Body of pancreas (tissue), 4 donors: ENCODE results near the gene IQCN. TPM values are rescaled to one million over a fixed set of nuclear protein-coding genes. Genes with fewer than 3 reads are reported as not detected.

Experiments used
- ATAC-seq: fragments of 150-250 bp; one replicate; pipeline ENCODE4 v1.9.1; 2016
- DNase-seq, 4 donors: peaks; one replicate each; pipeline ENCODE4 v3.0.0-alpha.2; 2019
- H3K27ac ChIP-seq, 4 donors: fragments of 200-600 bp; sonication (generic); 1 replicate in 3 of 4; 2 replicates in 1 of 4; pipeline versions ENCODE4 v1.5.1 to v1.6.1; 2016 to 2019; ENCODE audit warnings: mild to moderate bottlenecking in 1 of 4, mixed read lengths in 1 of 4, moderate library complexity in 1 of 4
- H3K27me3 ChIP-seq, 2 donors: fragments of 200-600 bp; sonication (generic); one replicate each; pipeline ENCODE4 v1.6.0; 2016; ENCODE audit warnings: mild to moderate bottlenecking in 1 of 2
- H3K36me3 ChIP-seq, 2 donors: fragments of 200-600 bp; sonication (generic); replicated peaks in 1 of 2; 2 replicates each; pipeline ENCODE4 v1.5.1; 2016; ENCODE audit warnings: low read depth in 2 of 2; ENCODE audit not compliant: insufficient read depth in 1 of 2
- H3K4me1 ChIP-seq: fragments of 200-600 bp; sonication (generic); one replicate; pipeline ENCODE4 v1.6.0; 2016
- H3K4me3 ChIP-seq, 2 donors: fragments of 200-600 bp; sonication (generic); 1 replicate in 1 of 2; 2 replicates in 1 of 2; pipeline ENCODE4 v1.5.1; 2016 to 2019
- H3K9me3 ChIP-seq, 3 donors: fragments of 200-600 bp; sonication (generic); 1 replicate in 2 of 3; 2 replicates in 1 of 3; pipeline ENCODE4 v1.5.1; 2016
- CTCF ChIP-seq, 7 experiments: fragments of 450-650 bp in 4 of 7; fragments of 200-600 bp in 3 of 7; sonication (generic) in 3 of 7; IDR thresholded peaks; one replicate each; pipeline ENCODE4 v1.5.1; 2016 to 2019; ENCODE audit warnings: antibody characterized with exemption in 7 of 7
- POLR2A ChIP-seq, 3 donors: fragments of 450-650 bp; IDR thresholded peaks; one replicate each; pipeline ENCODE4 v1.6.1; 2016; ENCODE audit warnings: antibody characterized with exemption in 3 of 3, mild to moderate bottlenecking in 2 of 3
- WGBS, 2 donors: methylation state at CpG; one replicate each; pipeline ENCODE4 v1.1.5; 2017; 5-methylcytosine and 5-hydroxymethylcytosine counted together
- intact Hi-C: fragments of 100-400 bp; cut with DNase I; formaldehyde crosslinking; loops from one replicate; pipeline ENCODE4 v1.15.1; 2023
- total RNA-seq, 2 donors: library from RNA; depleted of rRNA; stranded (reverse); fragments of >200 nt; gene quantifications; one replicate each; pipeline ENCODE4 v1.1.0, GENCODE V29; 2016

IQCN gene
- total RNA-seq, 2 donors from 2014 or later = 5.6 to 7.0 TPM

- Histone ChIP-seq H3K27me3 (no peaks in the 10 kb centered on the region), H3K4me1 (peaks cover 34% of the 10 kb centered on the region), H3K4me3 (no peak overlapping the region), H3K9me3 (no peaks in the 10 kb centered on the region), H3K36me3 (no peaks in the 10 kb centered on the region), H3K27ac (no peak overlapping the region)
- intact Hi-C loops = no loop called here
- no peak for DNase-seq
- TF ChIP-seq CTCF (IDR thresholded peaks at IDR 0.05) = no peak
- TF ChIP-seq POLR2A (IDR thresholded peaks at IDR 0.05) = no peak
- ATAC-seq = no peak
- 80 to 93% methylated on average over 4 of the region's 4 CpGs for WGBS, 2 donors
Observed at GRCh38 chr19:18295034-18295451, 20.8 kb upstream of the IQCN start.

- DNase-seq (peak in 3 of 4 donors; percentile 54 to 71 (median 64)), ATAC-seq (no peak)
- TF ChIP-seq CTCF (IDR thresholded peaks at IDR 0.05) (no peak), POLR2A (IDR thresholded peaks at IDR 0.05) (peak in 1 of 3 donors; percentile 7)
- intact Hi-C loops = no loop called here
- Histone ChIP-seq H3K4me1 (peaks cover 35% of the 10 kb centered on the region), H3K27me3 (no peaks in the 10 kb centered on the region), H3K9me3 (no peaks in the 10 kb centered on the region), H3K4me3 (no peak overlapping the region), H3K36me3 (no peaks in the 10 kb centered on the region), H3K27ac (no peak overlapping the region)
- WGBS, 2 donors = 73% methylated on average over 9 of the region's 9 CpGs; no CpG with 5 or more reads in 1 of the 2 donors
Observed at GRCh38 chr19:18294467-18294864, 20.2 kb upstream of the IQCN start.

GRCh38 chr19:18293642-18294466 is 19.6 kb upstream of the IQCN start:
- intact Hi-C loops = no loop called here
- no peak for DNase-seq

GRCh38 chr19:18292810-18293641 is 18.8 kb upstream of the IQCN start:
- ATAC-seq = peak; percentile 25

More at GRCh38 chr19:18293642-18294466, 19.6 kb upstream of the IQCN start:
- Histone ChIP-seq H3K9me3 (no peaks in the 10 kb centered on the region), H3K4me1 (peaks cover 35% of the 10 kb centered on the region), H3K27me3 (no peaks in the 10 kb centered on the region), H3K4me3 (no peak overlapping the region), H3K36me3 (no peaks in the 10 kb centered on the region), H3K27ac (peak overlapping the region; percentile 1 to 93 (median 88))
- no peak for ATAC-seq
- 72 to 74% methylated on average over 18 of the region's 18 CpGs for WGBS, 2 donors
- no peak for TF ChIP-seq CTCF (IDR thresholded peaks at IDR 0.05)
- no peak for TF ChIP-seq POLR2A (IDR thresholded peaks at IDR 0.05)

More at GRCh38 chr19:18292810-18293641, 18.8 kb upstream of the IQCN start:
- 8 to 10% methylated on average over 26 to 31 of the region's 31 CpGs for WGBS, 2 donors
- intact Hi-C loops = no loop called here
- no peaks in the 10 kb centered on the region for H3K36me3 ChIP-seq
- TF ChIP-seq POLR2A (IDR thresholded peaks at IDR 0.05) (no peak), CTCF (IDR thresholded peaks at IDR 0.05) (no peak)
- H3K4me3 ChIP-seq = peak overlapping the region; percentile 4 to 8
- H3K4me1 ChIP-seq = peaks cover 35% of the 10 kb centered on the region
- no peaks in the 10 kb centered on the region for H3K9me3 ChIP-seq
- DNase-seq = peak; percentile 62 to 72 (median 66)
- no peaks in the 10 kb centered on the region for H3K27me3 ChIP-seq
- peak overlapping the region; percentile 77 to 93 (median 88) for H3K27ac ChIP-seq
